Dendritic cell treated with granulocyte-macrophage colony-stimulating factor and Interleukin-4, amounts not matched to agents 40 ng/mL and 50 ng/mL, for 4 days (primary cell): Measurements from ENCODE around the gene TMEM143.
"Not testable (repeated sequence)": the region's sequence is repeated elsewhere in the genome, so short reads cannot be mapped to it uniquely, and the experiment has no call there.

Experiments used
- H3K27ac Mint-ChIP-seq: one replicate; pipeline ENCODE4 v1.8.0; 2022; ENCODE audit warnings: mild to moderate bottlenecking, mixed read lengths
- H3K27me3 Mint-ChIP-seq: one replicate; pipeline ENCODE4 v1.8.0; 2022; ENCODE audit warnings: mild to moderate bottlenecking, mixed read lengths
- H3K36me3 Mint-ChIP-seq: one replicate; pipeline ENCODE4 v1.8.0; 2022; ENCODE audit warnings: low read depth, mixed read lengths
- H3K4me1 Mint-ChIP-seq: one replicate; pipeline ENCODE4 v1.8.0; 2022; ENCODE audit warnings: low read depth, mixed read lengths
- H3K4me3 Mint-ChIP-seq: one replicate; pipeline ENCODE4 v1.8.0; 2022; ENCODE audit warnings: mild to moderate bottlenecking, moderate library complexity, mixed read lengths
- H3K9me3 Mint-ChIP-seq: one replicate; pipeline ENCODE4 v1.8.0; 2022; ENCODE audit warnings: mixed read lengths
- intact Hi-C: fragments of 100-400 bp; cut with micrococcal nuclease; formaldehyde crosslinking; loops from one replicate; pipeline ENCODE4 v1.15.0; 2022

The TMEM143 gene

DNA sequence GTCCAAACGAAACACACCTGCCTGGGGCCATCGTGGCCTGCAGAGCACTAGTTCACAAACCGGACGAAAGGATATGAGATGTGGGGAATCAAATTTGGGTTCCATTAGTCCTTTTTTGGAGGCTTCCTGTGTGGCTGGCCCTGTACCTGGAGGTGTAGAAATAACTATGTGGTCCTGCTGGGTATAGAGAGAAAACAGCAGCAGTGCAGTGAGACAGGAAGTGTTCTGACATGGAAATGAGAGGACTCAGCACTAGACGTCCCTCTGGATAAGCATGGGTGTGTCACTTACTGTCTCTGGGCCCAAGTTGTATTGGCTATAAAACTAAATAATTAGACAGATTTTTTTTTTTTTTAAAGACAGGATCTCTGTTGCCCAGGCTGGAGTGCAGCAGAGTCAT lies 15.3 kb upstream of the TMEM143 start:
- peaks cover 19% of the 10 kb centered on the region for H3K4me1 Mint-ChIP-seq
- H3K27ac Mint-ChIP-seq, result no peak overlapping the region
- intact Hi-C loops, result no loop called here
- no peaks in the 10 kb centered on the region for H3K27me3 Mint-ChIP-seq
- no peaks in the 10 kb centered on the region for H3K9me3 Mint-ChIP-seq
- H3K4me3 Mint-ChIP-seq, result no peak overlapping the region
- peaks cover 42% of the 10 kb centered on the region for H3K36me3 Mint-ChIP-seq

DNA sequence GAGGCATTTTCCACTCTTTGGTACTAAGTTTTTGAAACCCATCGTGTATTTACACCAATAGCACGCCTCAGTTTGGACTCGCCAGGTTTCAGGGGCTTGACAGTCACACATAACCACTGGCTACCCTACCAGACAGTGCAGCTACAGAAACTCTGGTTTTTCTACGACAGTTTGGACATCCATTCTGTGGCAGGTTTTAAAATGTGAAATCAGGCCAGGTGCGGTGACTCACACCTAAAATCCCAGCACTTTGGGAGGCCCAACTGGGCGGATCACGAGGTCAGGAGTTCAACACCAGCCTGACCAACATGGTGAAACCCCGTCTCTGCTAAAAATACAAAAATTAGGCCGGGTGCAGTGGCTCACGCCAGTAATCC lies 14.4 kb upstream of the TMEM143 start:
- intact Hi-C loops, result no loop called here
- no peak overlapping the region for H3K27ac Mint-ChIP-seq
- peaks cover 5% of the 10 kb centered on the region for H3K27me3 Mint-ChIP-seq
- H3K4me3 Mint-ChIP-seq, result no peak overlapping the region
- peaks cover 33% of the 10 kb centered on the region for H3K36me3 Mint-ChIP-seq
- peaks cover 16% of the 10 kb centered on the region for H3K4me1 Mint-ChIP-seq
- H3K9me3 Mint-ChIP-seq, result no peaks in the 10 kb centered on the region

DNA sequence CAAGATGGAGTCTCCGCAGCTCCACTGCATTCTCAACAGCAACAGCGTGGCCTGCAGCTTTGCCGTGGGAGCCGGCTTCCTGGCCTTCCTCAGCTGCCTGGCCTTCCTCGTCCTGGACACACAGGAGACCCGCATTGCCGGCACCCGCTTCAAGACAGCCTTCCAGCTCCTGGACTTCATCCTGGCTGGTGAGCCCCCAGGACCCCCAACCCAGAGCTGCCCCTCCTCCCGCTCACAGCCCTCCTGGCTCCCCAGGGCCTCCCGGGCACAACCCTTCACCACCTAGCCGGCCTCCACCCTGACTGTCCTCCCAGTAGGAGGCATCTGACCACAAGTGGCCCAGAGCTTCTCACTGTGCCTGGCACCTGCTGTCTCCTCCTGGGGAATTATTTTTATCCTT lies 9.8 kb upstream of the TMEM143 start:
- H3K4me3 Mint-ChIP-seq, result no peak overlapping the region
- H3K9me3 Mint-ChIP-seq, result no peaks in the 10 kb centered on the region
- peaks cover 10% of the 10 kb centered on the region for H3K27me3 Mint-ChIP-seq
- intact Hi-C loops, result no loop called here
- H3K4me1 Mint-ChIP-seq, result peaks cover 4% of the 10 kb centered on the region
- no peak overlapping the region for H3K27ac Mint-ChIP-seq
- no peaks in the 10 kb centered on the region for H3K36me3 Mint-ChIP-seq

DNA sequence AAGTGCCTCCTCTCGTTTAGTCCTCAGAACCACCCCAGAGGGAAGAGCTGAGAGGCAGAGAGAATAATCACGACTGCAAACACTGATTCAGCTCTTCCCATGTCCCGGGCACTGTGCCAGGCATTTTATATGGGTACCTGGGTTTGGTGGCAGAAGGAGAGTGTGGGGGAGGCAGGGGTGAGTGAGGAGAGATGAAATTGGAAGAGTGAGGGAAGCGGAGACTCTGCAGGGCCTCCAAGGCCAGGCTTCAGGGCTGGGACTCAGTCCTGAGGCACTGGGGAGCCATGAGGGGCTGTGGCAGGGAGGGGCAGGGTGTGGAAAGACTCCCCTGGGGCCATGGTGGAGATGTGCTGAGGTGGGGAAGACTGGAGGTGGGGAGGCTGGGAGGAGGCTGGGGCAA lies 9.2 kb upstream of the TMEM143 start:
- H3K9me3 Mint-ChIP-seq, result no peaks in the 10 kb centered on the region
- H3K4me1 Mint-ChIP-seq, result no peaks in the 10 kb centered on the region
- no peak overlapping the region for H3K4me3 Mint-ChIP-seq
- peaks cover 10% of the 10 kb centered on the region for H3K27me3 Mint-ChIP-seq
- no peaks in the 10 kb centered on the region for H3K36me3 Mint-ChIP-seq
- H3K27ac Mint-ChIP-seq, result peak overlapping the region; percentile 8
- intact Hi-C loops, result no loop called here

DNA sequence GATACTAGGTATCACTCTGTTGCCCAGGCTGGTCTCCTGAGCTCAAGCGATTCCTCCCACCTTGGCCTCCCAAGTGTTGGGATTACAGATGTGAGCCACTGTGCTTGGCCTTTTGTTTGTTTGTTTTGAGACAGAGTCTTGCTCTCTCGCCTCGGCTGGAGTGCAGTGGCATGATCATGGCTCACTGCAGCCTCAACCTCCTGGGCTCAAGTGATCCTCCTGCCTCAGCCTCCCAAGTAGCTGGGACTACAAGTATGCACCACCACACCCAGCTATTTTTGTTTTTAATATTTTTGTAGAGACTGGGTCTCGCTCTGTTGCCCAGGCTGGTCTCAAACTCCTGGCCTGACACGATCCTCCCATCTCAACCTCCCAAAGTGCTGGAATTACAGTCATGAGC lies 8.0 kb upstream of the TMEM143 start:
- H3K9me3 Mint-ChIP-seq, intact Hi-C loops, H3K27me3 Mint-ChIP-seq, H3K4me1 Mint-ChIP-seq, H3K36me3 Mint-ChIP-seq, H3K4me3 Mint-ChIP-seq, H3K27ac Mint-ChIP-seq: not testable (repeated sequence)

DNA sequence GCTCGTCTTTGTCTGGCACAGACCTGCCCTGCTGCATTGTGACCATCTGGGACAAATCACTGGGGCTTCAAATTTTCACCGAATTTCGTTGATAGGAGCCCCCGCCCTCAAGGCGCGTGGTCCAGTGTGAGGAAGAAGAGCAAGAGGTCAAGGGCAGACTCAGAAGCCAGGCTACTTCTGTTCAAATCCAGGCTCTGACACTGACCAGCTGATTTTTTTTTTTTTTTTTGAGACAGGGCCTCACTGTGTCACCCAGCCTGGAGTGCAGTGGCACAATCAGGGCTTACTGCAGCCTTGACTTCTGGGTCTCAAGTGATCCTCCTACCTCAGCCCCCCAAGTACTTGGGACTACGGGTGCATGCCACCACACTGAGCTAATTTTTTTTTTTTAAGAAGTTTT lies 7.6 kb upstream of the TMEM143 start:
- intact Hi-C loops, result no loop called here
- H3K36me3 Mint-ChIP-seq, result no peaks in the 10 kb centered on the region
- no peaks in the 10 kb centered on the region for H3K4me1 Mint-ChIP-seq

DNA sequence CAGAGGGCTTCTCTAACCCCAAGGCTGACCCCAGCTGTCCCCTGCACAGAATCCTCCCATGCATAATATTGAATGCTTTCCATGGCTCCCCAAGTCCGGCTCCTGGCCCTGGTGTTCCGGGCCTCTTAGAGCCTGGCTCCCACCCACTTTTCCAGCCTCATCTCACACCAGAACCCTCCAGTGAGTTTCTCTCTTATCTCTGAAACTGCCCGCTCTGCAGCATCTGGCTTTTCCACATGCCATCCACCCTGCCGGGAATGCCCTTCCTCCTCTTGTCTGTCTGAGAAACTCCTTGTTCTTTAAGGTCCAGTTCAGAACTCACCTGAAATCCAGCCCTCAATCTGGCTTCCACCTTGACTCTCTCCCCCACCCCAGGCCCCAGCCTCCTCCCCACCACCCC lies 7.2 kb upstream of the TMEM143 start:
- no peak overlapping the region for H3K4me3 Mint-ChIP-seq
- no peak overlapping the region for H3K27ac Mint-ChIP-seq

More for the DNA sequence above, 7.6 kb upstream of the TMEM143 start:
- Mint-ChIP-seq H3K27me3 (peaks cover 10% of the 10 kb centered on the region), H3K27ac (no peak overlapping the region), H3K9me3 (no peaks in the 10 kb centered on the region), H3K4me3 (no peak overlapping the region)

DNA sequence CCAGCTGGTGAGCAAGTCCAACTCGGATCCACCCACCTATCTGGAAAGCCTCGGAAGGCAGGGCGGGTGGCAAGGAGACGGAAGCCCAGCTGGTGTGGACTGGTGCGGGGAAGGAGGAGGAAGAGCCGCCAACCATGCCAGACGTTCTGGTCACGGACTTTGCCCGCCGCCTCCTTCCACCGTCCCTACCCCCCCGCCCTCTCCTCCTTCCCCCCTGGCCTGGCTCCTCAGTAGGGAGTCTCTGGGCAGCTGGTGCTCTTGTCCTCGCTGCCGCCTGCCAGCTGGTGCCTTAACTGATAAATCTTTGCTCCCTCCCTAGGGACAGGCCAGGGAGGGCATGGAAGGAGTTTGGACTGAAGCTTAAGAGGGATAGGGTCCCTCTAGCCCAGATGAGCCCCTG lies 5.2 kb upstream of the TMEM143 start:
- Mint-ChIP-seq H3K4me1 (peaks cover 12% of the 10 kb centered on the region), H3K36me3 (no peaks in the 10 kb centered on the region), H3K27ac (no peak overlapping the region), H3K9me3 (no peaks in the 10 kb centered on the region), H3K27me3 (peaks cover 10% of the 10 kb centered on the region), H3K4me3 (no peak overlapping the region)
- intact Hi-C loops, result no loop called here

More for the DNA sequence above, 7.2 kb upstream of the TMEM143 start:
- H3K4me1 Mint-ChIP-seq, result no peaks in the 10 kb centered on the region
- peaks cover 10% of the 10 kb centered on the region for H3K27me3 Mint-ChIP-seq
- intact Hi-C loops, result no loop called here
- H3K9me3 Mint-ChIP-seq, result no peaks in the 10 kb centered on the region
- no peaks in the 10 kb centered on the region for H3K36me3 Mint-ChIP-seq

DNA sequence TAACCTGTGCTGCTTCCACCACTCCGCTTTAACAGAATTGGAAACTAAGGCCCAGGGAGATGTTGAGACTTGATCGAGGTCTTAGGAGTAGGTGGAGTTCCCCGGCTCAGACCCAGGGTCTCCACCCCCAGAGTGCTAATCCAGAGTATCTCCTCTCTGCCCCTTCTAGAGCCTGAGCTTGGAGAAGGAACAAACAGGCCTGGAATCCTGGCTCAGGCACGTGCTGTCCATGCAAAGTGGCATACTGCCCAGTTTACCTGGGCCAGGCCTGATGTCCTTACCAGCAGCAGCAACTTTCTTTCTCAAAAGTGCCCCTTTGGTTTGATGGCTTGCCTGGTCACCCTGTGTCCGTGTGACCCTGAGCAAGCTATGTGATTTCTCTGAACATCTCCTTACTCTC lies 4.1 kb upstream of the TMEM143 start:
- peaks cover 1% of the 10 kb centered on the region for H3K27me3 Mint-ChIP-seq
- intact Hi-C loops, result no loop called here
- no peaks in the 10 kb centered on the region for H3K36me3 Mint-ChIP-seq
- no peaks in the 10 kb centered on the region for H3K9me3 Mint-ChIP-seq
- H3K27ac Mint-ChIP-seq, result no peak overlapping the region
- H3K4me1 Mint-ChIP-seq, result peaks cover 18% of the 10 kb centered on the region
- no peak overlapping the region for H3K4me3 Mint-ChIP-seq

DNA sequence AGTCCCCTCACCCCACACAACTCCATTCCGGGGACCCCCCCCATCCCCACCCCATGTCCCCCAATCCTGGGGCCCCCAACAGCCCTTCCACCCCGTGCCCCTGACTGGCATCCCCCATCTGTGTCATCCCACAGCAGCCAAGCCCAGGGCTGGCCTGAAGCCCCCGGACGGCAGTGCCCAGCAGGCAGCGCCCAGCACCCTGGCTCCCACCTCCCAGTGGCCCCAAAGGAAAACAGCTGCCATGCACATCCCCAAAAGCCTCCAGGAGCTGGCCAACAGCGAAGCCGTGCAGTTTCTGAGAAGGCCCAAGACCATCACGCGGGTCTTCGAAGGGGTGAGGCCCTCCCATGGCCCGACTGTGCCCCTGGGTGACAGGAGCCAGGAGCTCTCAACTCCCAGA lies 1.9 kb upstream of the TMEM143 start:
- peak overlapping the region; percentile 46 for H3K4me3 Mint-ChIP-seq
- no peaks in the 10 kb centered on the region for H3K27me3 Mint-ChIP-seq
- peaks cover 18% of the 10 kb centered on the region for H3K4me1 Mint-ChIP-seq
- H3K27ac Mint-ChIP-seq, result peak overlapping the region; percentile 95
- intact Hi-C loops, result loop anchor here (2.0 kb wide), 1 partner anchor 25 kb away; the partner anchor contains the start of gene KDELR1
- no peaks in the 10 kb centered on the region for H3K36me3 Mint-ChIP-seq
- no peaks in the 10 kb centered on the region for H3K9me3 Mint-ChIP-seq

DNA sequence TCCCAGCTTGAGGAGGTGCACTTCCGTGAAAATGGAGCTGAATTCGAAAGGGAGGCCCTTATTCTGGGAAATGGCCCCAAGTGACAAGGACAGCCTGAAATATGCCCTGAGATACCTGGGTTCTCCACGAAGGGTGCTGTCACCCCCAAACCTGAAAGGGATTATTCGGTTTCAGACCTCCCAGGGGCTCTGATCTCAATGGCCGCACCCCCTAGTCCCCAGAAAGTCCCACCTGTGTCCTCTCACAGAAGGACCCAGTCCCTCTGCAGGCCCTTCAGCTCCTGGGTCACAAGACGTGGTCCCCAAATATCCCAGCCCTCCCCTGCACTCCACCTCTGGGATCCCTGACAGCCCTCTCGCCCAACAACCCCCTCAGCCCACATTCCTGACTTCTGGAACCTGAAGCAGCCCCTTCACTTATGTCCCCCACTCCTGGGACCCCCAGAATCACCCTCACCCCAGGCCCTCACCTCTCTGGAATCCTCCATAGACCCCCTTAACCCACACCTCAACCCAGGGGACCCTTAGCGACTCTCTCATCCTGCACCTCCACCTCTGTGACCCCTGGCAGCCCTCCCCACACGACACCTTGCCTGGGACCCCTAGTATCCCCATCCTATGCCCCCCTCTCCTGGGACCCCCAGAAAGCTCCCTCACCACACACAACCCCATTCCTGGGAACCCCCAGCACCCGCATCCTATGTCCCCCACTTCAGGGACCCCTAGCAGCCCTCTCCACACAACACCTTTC lies 1.0 kb upstream of the TMEM143 start:
- Mint-ChIP-seq H3K4me3 (peak overlapping the region; percentile 78), H3K27me3 (no peaks in the 10 kb centered on the region), H3K9me3 (no peaks in the 10 kb centered on the region), H3K27ac (peak overlapping the region; percentile 95), H3K36me3 (peaks cover 2% of the 10 kb centered on the region), H3K4me1 (peaks cover 18% of the 10 kb centered on the region)
- intact Hi-C loops, result loop anchor here (1.0 to 2.0 kb wide), 2 partner anchors 26 to 51 kb away; partner anchors contain the start of gene KDELR1

DNA sequence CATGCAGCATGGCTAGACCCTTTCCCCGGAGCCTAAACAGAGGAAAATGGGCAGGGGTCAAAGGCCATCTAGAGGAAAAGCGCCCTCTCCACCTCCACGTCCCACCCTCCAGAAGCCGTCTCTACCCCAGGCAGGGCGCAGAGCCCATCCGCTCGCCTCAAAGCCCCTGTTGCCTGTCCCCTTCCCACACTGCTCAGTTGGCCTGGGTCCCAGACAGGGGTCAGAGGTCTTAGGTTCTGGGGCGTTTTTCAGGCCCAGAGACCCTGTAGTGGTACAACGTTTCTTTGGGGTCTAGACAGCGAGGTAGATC lies 285 bp downstream of the TMEM143 start:
- intact Hi-C loops, result no loop called here
- Mint-ChIP-seq H3K4me3 (peak overlapping the region; percentile 78), H3K4me1 (peaks cover 18% of the 10 kb centered on the region), H3K9me3 (no peaks in the 10 kb centered on the region), H3K27ac (peak overlapping the region; percentile 95), H3K27me3 (no peaks in the 10 kb centered on the region), H3K36me3 (peaks cover 14% of the 10 kb centered on the region)

DNA sequence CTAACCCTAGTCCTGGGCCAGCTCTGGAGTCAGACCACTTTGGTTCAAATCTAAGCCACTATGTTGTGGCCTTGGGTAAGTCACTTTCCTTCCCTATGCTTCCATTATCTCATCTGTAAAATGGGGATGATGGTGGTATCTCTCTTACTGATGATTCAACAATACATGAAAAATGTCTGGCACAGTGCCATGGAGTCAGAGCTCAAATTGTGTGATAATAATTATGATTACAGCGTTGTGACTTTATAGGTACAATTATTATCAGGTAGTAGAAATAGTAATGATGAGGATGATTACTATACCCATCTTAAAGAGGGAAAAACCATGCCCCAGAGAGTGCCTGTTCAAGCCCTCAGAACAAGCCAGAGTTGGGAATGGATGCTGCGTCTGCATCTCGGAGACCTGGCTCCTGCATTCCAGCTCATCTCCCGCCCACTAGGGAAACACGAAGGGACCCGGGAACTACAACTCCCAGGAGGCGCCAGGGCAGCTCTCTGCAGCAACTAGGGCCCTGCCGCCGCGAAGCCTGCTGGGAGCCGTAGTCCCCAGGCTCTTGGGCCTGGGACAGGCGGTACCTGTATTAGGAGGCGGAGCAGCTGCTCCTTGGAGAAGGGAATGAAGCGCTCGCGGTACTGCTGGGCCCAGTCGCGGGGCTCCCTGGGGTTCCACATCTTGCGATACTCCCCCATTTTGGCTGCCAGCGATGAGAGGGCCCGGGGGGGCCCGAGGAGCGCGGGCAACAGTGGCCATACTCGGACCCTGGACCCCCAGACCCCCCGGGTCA lies 832 bp downstream of the TMEM143 start:
- Mint-ChIP-seq H3K36me3 (peaks cover 17% of the 10 kb centered on the region), H3K4me1 (peaks cover 18% of the 10 kb centered on the region), H3K27ac (peak overlapping the region; percentile 95), H3K9me3 (no peaks in the 10 kb centered on the region), H3K4me3 (peak overlapping the region; percentile 78), H3K27me3 (no peaks in the 10 kb centered on the region)
- intact Hi-C loops, result no loop called here

DNA sequence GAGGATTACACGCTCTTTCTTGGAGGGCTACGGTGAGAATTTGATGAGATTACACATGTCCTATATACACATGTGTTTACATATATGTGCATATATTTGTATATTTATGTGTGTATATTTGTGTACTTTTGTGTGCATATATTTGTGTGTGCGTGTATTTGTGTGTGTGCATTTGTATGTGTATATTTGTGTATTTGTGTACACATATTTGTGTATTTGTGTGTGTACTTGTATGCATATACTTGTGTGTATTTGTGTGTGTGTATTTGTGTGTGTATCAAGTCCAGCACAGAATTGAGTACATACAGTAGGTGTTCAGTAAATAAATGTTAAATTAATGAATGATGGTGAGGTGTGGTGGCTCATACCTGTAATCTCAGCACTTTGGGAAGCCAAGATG lies 1.8 kb downstream of the TMEM143 start:
- H3K27ac Mint-ChIP-seq, result no peak overlapping the region
- no peaks in the 10 kb centered on the region for H3K9me3 Mint-ChIP-seq
- peaks cover 18% of the 10 kb centered on the region for H3K4me1 Mint-ChIP-seq
- H3K4me3 Mint-ChIP-seq, result no peak overlapping the region
- H3K27me3 Mint-ChIP-seq, result no peaks in the 10 kb centered on the region
- intact Hi-C loops, result no loop called here
- peaks cover 17% of the 10 kb centered on the region for H3K36me3 Mint-ChIP-seq
